Measurements from ENCODE around the gene BBS2. TPM values are rescaled to one million over a fixed set of nuclear protein-coding genes. Genes with fewer than 3 reads are reported as not detected.

BBS2 gene
- total RNA-seq, 6 experiments from 2014 or later = 26.2 to 33.3 (median 29.5) TPM

- Mint-ChIP-seq H3K27me3 (ENCODE audit: insufficient read depth) (no peaks in the 10 kb centered on the region), H3K27ac (no peak overlapping the region), H3K4me3 (no peak overlapping the region), H3K36me3 (ENCODE audit: low read depth) (peaks cover 14% of the 10 kb centered on the region), H3K9me3 (no peaks in the 10 kb centered on the region), H3K4me1 (ENCODE audit: low read depth) (peaks cover 57% of the 10 kb centered on the region)
- TF ChIP-seq CTCF (IDR thresholded peaks at IDR 0.05) = no peak
- no peak for DNase-seq
These were observed 7.8 kb downstream of the BBS2 start for GRCh38 chr16:56512025-56512424.

- DNase-seq = no peak
- peaks cover 14% of the 10 kb centered on the region for H3K36me3 Mint-ChIP-seq (ENCODE audit: low read depth)
- peaks cover 53% of the 10 kb centered on the region for H3K4me1 Mint-ChIP-seq (ENCODE audit: low read depth)
- peak overlapping the region; percentile 0; the same call in 1 of the 2 replicates for H3K27ac Mint-ChIP-seq
- no peak overlapping the region for H3K4me3 Mint-ChIP-seq
- no peak for TF ChIP-seq CTCF (IDR thresholded peaks at IDR 0.05)
- H3K9me3 Mint-ChIP-seq = no peaks in the 10 kb centered on the region
- no peaks in the 10 kb centered on the region for H3K27me3 Mint-ChIP-seq (ENCODE audit: insufficient read depth)
These were observed 9.3 kb downstream of the BBS2 start for GRCh38 chr16:56510544-56510943.

GRCh38 chr16:56506941-56507340 lies 12.9 kb downstream of the BBS2 start:
- TF ChIP-seq CTCF (IDR thresholded peaks at IDR 0.05) = no peak
- peak overlapping the region; percentile 84 for H3K27ac Mint-ChIP-seq

GRCh38 chr16:56505181-56505580 lies 14.6 kb downstream of the BBS2 start:
- Mint-ChIP-seq H3K27me3 (ENCODE audit: insufficient read depth) (no peaks in the 10 kb centered on the region; the same call in 1 of the 2 replicates), H3K36me3 (ENCODE audit: low read depth) (peaks cover 25% of the 10 kb centered on the region), H3K4me1 (ENCODE audit: low read depth) (peaks cover 20% of the 10 kb centered on the region), H3K27ac (no peak overlapping the region), H3K9me3 (no peaks in the 10 kb centered on the region), H3K4me3 (no peak overlapping the region)
- no peak for TF ChIP-seq CTCF (IDR thresholded peaks at IDR 0.05)
- no peak for DNase-seq

More at GRCh38 chr16:56506941-56507340, 12.9 kb downstream of the BBS2 start:
- Mint-ChIP-seq H3K4me1 (ENCODE audit: low read depth) (peaks cover 36% of the 10 kb centered on the region), H3K36me3 (ENCODE audit: low read depth) (peaks cover 21% of the 10 kb centered on the region), H3K27me3 (ENCODE audit: insufficient read depth) (no peaks in the 10 kb centered on the region; the same call in 1 of the 2 replicates), H3K4me3 (no peak overlapping the region), H3K9me3 (no peaks in the 10 kb centered on the region)
- peak; percentile 58 for DNase-seq

GRCh38 chr16:56493815-56494214 lies 26.0 kb downstream of the BBS2 start:
- no peak overlapping the region for H3K27ac Mint-ChIP-seq
- no peak for TF ChIP-seq CTCF (IDR thresholded peaks at IDR 0.05)
- H3K9me3 Mint-ChIP-seq = no peaks in the 10 kb centered on the region
- no peaks in the 10 kb centered on the region for H3K27me3 Mint-ChIP-seq (ENCODE audit: insufficient read depth)
- H3K4me3 Mint-ChIP-seq = no peak overlapping the region
- no peaks in the 10 kb centered on the region for H3K4me1 Mint-ChIP-seq (ENCODE audit: low read depth)
- DNase-seq = no peak
- peaks cover 40% of the 10 kb centered on the region for H3K36me3 Mint-ChIP-seq (ENCODE audit: low read depth)

- Mint-ChIP-seq H3K4me1 (ENCODE audit: low read depth) (no peaks in the 10 kb centered on the region), H3K4me3 (no peak overlapping the region), H3K36me3 (ENCODE audit: low read depth) (peaks cover 33% of the 10 kb centered on the region), H3K9me3 (no peaks in the 10 kb centered on the region), H3K27me3 (ENCODE audit: insufficient read depth) (no peaks in the 10 kb centered on the region), H3K27ac (no peak overlapping the region)
- no peak for TF ChIP-seq CTCF (IDR thresholded peaks at IDR 0.05)
- no peak for DNase-seq
These were observed 26.7 kb downstream of the BBS2 start for GRCh38 chr16:56493126-56493525.

Measured in HFFc6 (cell line).